GM12891 (cell line): ENCODE data around the gene ZSCAN26.

Source experiments
- POLR2A ChIP-seq: IDR thresholded peaks from 2 replicates; pipeline ENCODE4 v1.6.1; 2011; ENCODE audit warnings: low read depth, low read length, control low read depth
- POLR2AphosphoS5 ChIP-seq: IDR thresholded peaks from 2 replicates; pipeline ENCODE4 v1.6.1; 2011; ENCODE audit warnings: low read depth, low read length, control low read depth

DNA sequence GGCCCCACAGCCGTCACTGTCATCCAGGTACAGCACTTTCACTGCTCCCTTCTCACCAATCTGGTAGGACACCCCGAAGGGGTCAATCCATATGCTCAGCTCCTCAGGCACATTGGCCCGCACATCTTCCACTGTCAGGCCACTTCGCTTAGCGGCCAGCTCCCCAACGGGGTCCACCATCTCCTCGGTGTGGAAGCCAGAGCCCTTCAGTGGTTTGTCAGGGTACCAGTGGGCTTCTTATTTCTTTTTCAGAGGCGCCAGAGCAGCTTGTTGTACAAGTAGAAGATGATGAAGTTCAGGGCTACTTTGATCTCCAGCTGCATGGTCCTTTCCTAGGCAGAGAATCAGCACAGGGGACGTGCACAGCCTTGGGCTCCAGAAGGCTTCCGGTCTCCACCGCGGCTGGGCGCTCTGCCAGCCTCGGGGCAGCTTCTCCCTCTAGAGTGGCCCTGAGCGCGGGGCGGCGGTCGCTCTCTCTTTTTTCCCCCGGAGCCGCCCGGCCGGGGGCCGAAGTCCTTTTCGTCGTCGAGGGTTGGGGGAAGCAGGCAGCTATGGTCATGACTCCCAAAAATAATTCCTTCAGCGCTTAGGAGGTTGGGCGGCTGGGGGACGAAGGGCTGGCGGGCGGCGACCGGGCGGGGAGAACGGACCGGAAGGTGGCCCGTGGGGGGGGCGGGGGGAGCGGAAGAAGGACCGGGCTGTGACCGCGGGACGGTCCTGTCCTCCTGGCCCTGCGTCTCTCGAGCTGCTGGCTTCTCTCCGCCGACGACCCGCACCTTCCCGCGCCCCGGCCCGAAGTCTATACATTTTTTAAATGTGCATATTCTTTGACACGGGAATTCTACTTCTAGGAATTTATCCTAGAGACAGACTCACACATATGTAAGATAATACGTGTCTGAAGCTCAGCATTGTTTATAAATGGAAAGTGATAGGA lies 48.4 kb upstream of the ZSCAN26 start:
- TF ChIP-seq POLR2AphosphoS5 (no peak), POLR2A (no peak)
